Endothelial cell (in vitro differentiated cells): Measurements from ENCODE around the gene GRM7. TPM values are rescaled to one million over a fixed set of nuclear protein-coding genes. Genes with fewer than 3 reads are reported as not detected.

Source experiments
- DNase-seq: peaks from one replicate; pipeline ENCODE4 v3.0.0; 2021; ENCODE audit warnings: low spot score
- H3K27ac Mint-ChIP-seq: one replicate; pipeline ENCODE4 v1.8.0; 2021; ENCODE audit warnings: mixed read lengths, inconsistent platforms; ENCODE audit not compliant: unreplicated experiment
- H3K27me3 Mint-ChIP-seq: one replicate; pipeline ENCODE4 v1.8.0; 2021; ENCODE audit warnings: mild to moderate bottlenecking, moderate library complexity, mixed read lengths, inconsistent platforms; ENCODE audit not compliant: unreplicated experiment
- H3K36me3 Mint-ChIP-seq: one replicate; pipeline ENCODE4 v1.8.0; 2021; ENCODE audit warnings: mild to moderate bottlenecking, low read depth, mixed read lengths, inconsistent platforms; ENCODE audit not compliant: unreplicated experiment
- H3K4me1 Mint-ChIP-seq: one replicate; pipeline ENCODE4 v1.8.0; 2021; ENCODE audit warnings: mild to moderate bottlenecking, mixed read lengths, inconsistent platforms; ENCODE audit not compliant: unreplicated experiment
- H3K4me3 Mint-ChIP-seq: one replicate; pipeline ENCODE4 v1.8.0; 2021; ENCODE audit warnings: mild to moderate bottlenecking, mixed read lengths, inconsistent platforms; ENCODE audit not compliant: unreplicated experiment
- H3K9me3 Mint-ChIP-seq: one replicate; pipeline ENCODE4 v1.8.0; 2021; ENCODE audit warnings: mixed read lengths, inconsistent platforms; ENCODE audit not compliant: unreplicated experiment
- total RNA-seq: library from RNA; stranded (reverse); fragmentation: NEBNext Ultra II Directional; extraction: Animal tissue kit (Norgen Biotek cat#: 25700); gene quantifications from one replicate; pipeline ENCODE4 v1.2.1, GENCODE V29; 2021; ENCODE audit not compliant: unreplicated experiment
- TF ChIP-seq, protein P1 (sequence below): fragments of 200-600 bp; sonication (generic); IDR thresholded peaks from one replicate; pipeline ENCODE4 v1.5.0; 2021; ENCODE audit warnings: antibody characterized with exemption; ENCODE audit not compliant: unreplicated experiment

GRM7 gene
- total RNA-seq, 1 donor from 2014 or later: 0.18 TPM

GRCh38 chr3:7264196-7264526 lies 403.2 kb downstream of the GRM7 start:
- H3K4me1 Mint-ChIP-seq: peaks cover 3% of the 10 kb centered on the region
- no peak for DNase-seq
- no peak overlapping the region for H3K4me3 Mint-ChIP-seq
- TF ChIP-seq, protein P1, sequence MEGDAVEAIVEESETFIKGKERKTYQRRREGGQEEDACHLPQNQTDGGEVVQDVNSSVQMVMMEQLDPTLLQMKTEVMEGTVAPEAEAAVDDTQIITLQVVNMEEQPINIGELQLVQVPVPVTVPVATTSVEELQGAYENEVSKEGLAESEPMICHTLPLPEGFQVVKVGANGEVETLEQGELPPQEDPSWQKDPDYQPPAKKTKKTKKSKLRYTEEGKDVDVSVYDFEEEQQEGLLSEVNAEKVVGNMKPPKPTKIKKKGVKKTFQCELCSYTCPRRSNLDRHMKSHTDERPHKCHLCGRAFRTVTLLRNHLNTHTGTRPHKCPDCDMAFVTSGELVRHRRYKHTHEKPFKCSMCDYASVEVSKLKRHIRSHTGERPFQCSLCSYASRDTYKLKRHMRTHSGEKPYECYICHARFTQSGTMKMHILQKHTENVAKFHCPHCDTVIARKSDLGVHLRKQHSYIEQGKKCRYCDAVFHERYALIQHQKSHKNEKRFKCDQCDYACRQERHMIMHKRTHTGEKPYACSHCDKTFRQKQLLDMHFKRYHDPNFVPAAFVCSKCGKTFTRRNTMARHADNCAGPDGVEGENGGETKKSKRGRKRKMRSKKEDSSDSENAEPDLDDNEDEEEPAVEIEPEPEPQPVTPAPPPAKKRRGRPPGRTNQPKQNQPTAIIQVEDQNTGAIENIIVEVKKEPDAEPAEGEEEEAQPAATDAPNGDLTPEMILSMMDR: no peak
- no peaks in the 10 kb centered on the region for H3K36me3 Mint-ChIP-seq
- H3K27me3 Mint-ChIP-seq: peaks cover 5% of the 10 kb centered on the region
- peaks cover 12% of the 10 kb centered on the region for H3K9me3 Mint-ChIP-seq
- no peak overlapping the region for H3K27ac Mint-ChIP-seq

DNA sequence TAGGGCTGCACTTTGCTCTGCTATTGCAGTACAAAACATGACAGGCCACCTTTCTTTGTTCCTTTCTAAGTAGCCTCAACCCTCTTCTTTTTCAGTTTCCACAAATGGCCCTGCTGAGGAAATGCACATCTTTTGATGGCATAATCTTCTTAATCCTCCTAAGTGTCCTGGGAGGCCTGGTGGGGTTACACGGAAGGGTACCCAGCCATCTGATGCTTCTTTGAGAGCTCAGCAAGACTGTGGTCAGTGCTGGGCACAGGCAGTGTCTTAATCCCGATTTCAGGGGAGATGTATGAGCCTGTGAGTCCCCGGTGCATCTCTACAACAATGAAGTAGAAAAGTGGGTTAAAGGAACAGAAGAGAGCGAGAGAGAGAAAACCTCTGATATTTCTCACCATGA lies 404.8 kb downstream of the GRM7 start:
- no peak for DNase-seq
- Mint-ChIP-seq H3K36me3 (no peaks in the 10 kb centered on the region), H3K4me3 (no peak overlapping the region), H3K9me3 (peaks cover 10% of the 10 kb centered on the region), H3K27me3 (peaks cover 5% of the 10 kb centered on the region), H3K4me1 (peaks cover 3% of the 10 kb centered on the region), H3K27ac (no peak overlapping the region)
- TF ChIP-seq, protein P1: no peak

DNA sequence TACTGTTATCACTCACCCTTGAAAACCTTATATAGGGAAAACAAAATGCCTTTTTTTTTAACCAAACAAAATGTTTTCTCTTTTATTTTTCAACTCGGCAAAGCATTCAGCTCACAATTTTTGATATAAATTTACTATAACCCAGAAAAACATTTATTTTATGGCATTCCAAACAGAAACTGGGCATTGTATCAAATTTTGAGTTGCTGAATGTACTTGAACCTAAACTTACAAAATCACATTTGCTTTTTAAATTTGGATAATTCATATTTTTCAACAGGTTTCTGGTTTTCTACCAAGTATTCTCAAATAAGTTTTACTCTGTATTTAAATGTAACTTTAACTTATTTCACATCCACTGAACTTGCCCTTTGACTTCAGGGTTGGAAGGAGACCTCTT lies 405.6 kb downstream of the GRM7 start:
- Mint-ChIP-seq H3K4me1 (peaks cover 3% of the 10 kb centered on the region), H3K4me3 (no peak overlapping the region), H3K36me3 (no peaks in the 10 kb centered on the region), H3K9me3 (peaks cover 10% of the 10 kb centered on the region), H3K27me3 (peaks cover 5% of the 10 kb centered on the region), H3K27ac (no peak overlapping the region)
- TF ChIP-seq, protein P1: no peak
- no peak for DNase-seq

- TF ChIP-seq, protein P1: no peak
Measured at GRCh38 chr3:7270731-7271130, 409.8 kb downstream of the GRM7 start.

GRCh38 chr3:7271631-7272030 lies 410.7 kb downstream of the GRM7 start:
- TF ChIP-seq, protein P1: no peak
- Mint-ChIP-seq H3K4me3 (no peak overlapping the region), H3K27ac (no peak overlapping the region), H3K27me3 (no peaks in the 10 kb centered on the region), H3K9me3 (peaks cover 10% of the 10 kb centered on the region), H3K36me3 (no peaks in the 10 kb centered on the region), H3K4me1 (no peaks in the 10 kb centered on the region)
- DNase-seq: no peak

More at GRCh38 chr3:7270731-7271130, 409.8 kb downstream of the GRM7 start:
- DNase-seq: no peak
- H3K27ac Mint-ChIP-seq: no peak overlapping the region
- no peaks in the 10 kb centered on the region for H3K27me3 Mint-ChIP-seq
- H3K4me1 Mint-ChIP-seq: no peaks in the 10 kb centered on the region
- H3K36me3 Mint-ChIP-seq: no peaks in the 10 kb centered on the region
- H3K4me3 Mint-ChIP-seq: no peak overlapping the region
- peaks cover 10% of the 10 kb centered on the region for H3K9me3 Mint-ChIP-seq
